Peyer's patch (tissue), 4 donors: ENCODE results near the gene PIGQ. TPM values are rescaled to one million over a fixed set of nuclear protein-coding genes. Genes with fewer than 3 reads are reported as not detected.

ENCODE experiments used
- DNase-seq, 3 donors: peaks; one replicate each; pipeline ENCODE4 v3.0.0-alpha.2; 2017 to 2019
- H3K27ac ChIP-seq, 4 donors: fragments of 200-600 bp; sonication (generic); one replicate each; pipeline ENCODE4 v1.5.1; 2016 to 2019
- H3K27me3 ChIP-seq, 2 donors: fragments of 200-600 bp; sonication (generic); one replicate each; pipeline ENCODE4 v1.5.1; 2019
- H3K36me3 ChIP-seq, 3 donors: fragments of 200-600 bp; sonication (generic); one replicate each; pipeline ENCODE4 v1.5.1; 2016 to 2019
- H3K4me1 ChIP-seq, 4 donors: fragments of 200-600 bp; sonication (generic); one replicate each; pipeline ENCODE4 v1.5.1; 2016 to 2019
- H3K4me3 ChIP-seq, 4 donors: fragments of 200-600 bp; sonication (generic); 1 replicate in 3 of 4; 2 replicates in 1 of 4; pipeline ENCODE4 v1.5.1; 2016 to 2019; ENCODE audit warnings: mild to moderate bottlenecking in 1 of 4
- H3K9me3 ChIP-seq, 4 donors: fragments of 200-600 bp; sonication (generic); one replicate each; pipeline ENCODE4 v1.5.1; 2016 to 2019; ENCODE audit warnings: mild to moderate bottlenecking in 1 of 4
- POLR2A ChIP-seq, 2 donors: fragments of 450-650 bp; IDR thresholded peaks; one replicate each; pipeline ENCODE4 v1.5.1; 2017; ENCODE audit warnings: antibody characterized with exemption in 2 of 2, mild to moderate bottlenecking in 2 of 2, moderate library complexity in 2 of 2
- total RNA-seq, 4 donors: library from RNA; depleted of rRNA; stranded (reverse); fragments of >200 nt; gene quantifications; one replicate each; pipeline ENCODE4 v1.1.0, GENCODE V29; 2016
- TF ChIP-seq, protein P1 (sequence below), 6 experiments: fragments of 450-650 bp in 4 of 6; fragments of 200-600 bp in 2 of 6; sonication (generic) in 1 of 6; IDR thresholded peaks; one replicate each; pipeline ENCODE4 v1.5.1; 2017 to 2019; ENCODE audit warnings: antibody characterized with exemption in 6 of 6, mild to moderate bottlenecking in 3 of 6, moderate library complexity in 1 of 6

The PIGQ gene
- 10 to 100 TPM; 33.1 to 65.6 (median 55.2) TPM for total RNA-seq

DNA sequence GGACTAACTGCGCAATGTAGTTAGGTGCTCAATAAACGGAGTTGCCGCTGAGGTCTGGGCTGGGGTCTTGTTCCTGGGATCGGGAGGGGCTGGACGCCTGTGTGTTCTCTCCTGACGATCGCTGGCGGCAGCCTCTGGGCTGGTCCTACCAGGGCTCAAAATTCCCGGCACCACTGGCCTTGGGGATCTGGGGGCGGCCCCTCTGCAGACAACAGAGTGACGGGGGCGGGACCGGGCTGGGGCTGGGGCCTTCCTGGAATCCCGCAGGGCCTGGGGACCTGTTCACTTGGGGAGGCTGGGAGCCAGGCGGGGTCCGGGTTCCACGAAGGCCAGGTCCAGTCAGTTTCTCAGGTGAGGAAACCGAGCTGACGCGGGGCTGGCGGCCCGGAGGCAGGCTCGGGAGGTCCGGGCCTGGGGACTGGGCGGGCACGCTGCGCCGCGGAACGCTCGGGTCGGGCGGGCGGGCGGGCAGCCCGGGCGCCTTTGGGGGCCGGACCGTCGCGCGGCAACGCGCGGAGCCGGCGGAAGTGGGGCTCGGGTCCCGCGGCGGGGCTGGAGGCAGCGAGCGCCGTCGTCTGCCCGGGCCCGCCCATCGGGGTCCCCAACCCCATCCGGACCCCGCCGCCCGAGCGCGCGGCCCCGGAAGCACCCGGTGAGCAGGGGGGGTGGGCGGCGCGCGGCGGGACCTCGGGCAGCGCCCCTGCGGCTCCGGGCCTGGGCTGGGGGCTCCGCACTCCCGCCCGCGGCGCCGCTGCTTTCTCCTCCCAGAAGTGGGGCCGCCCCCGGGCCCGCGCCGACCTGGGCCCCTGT, at the start of gene PIGQ:
TSS of gene PIGQ (plus strand) at position 524 of the 810 bp plus-strand sequence. CDS start 4,107 bp downstream, outside the sequence.
- Histone ChIP-seq H3K4me3 (peak within 1 kb of the TSS; percentile 77 to 97 (median 90)), H3K9me3 (no peaks in the 10 kb centered on the region), H3K27me3 (no peaks in the 10 kb centered on the region), H3K4me1 (peaks cover 7 to 49% (median 28%) of the 10 kb centered on the region in 4 donors), H3K36me3 (peaks cover 0 to 11% (median 0%) of the 10 kb centered on the region in 3 donors), H3K27ac (peak within 1 kb of the TSS; percentile 60 to 78 (median 76))
- TF ChIP-seq POLR2A (IDR thresholded peaks at IDR 0.05), result no peak
- TF ChIP-seq, protein P1, sequence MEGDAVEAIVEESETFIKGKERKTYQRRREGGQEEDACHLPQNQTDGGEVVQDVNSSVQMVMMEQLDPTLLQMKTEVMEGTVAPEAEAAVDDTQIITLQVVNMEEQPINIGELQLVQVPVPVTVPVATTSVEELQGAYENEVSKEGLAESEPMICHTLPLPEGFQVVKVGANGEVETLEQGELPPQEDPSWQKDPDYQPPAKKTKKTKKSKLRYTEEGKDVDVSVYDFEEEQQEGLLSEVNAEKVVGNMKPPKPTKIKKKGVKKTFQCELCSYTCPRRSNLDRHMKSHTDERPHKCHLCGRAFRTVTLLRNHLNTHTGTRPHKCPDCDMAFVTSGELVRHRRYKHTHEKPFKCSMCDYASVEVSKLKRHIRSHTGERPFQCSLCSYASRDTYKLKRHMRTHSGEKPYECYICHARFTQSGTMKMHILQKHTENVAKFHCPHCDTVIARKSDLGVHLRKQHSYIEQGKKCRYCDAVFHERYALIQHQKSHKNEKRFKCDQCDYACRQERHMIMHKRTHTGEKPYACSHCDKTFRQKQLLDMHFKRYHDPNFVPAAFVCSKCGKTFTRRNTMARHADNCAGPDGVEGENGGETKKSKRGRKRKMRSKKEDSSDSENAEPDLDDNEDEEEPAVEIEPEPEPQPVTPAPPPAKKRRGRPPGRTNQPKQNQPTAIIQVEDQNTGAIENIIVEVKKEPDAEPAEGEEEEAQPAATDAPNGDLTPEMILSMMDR (IDR thresholded peaks at IDR 0.05), result no peak
- peak; percentile 66 to 81 (median 73) for DNase-seq

DNA sequence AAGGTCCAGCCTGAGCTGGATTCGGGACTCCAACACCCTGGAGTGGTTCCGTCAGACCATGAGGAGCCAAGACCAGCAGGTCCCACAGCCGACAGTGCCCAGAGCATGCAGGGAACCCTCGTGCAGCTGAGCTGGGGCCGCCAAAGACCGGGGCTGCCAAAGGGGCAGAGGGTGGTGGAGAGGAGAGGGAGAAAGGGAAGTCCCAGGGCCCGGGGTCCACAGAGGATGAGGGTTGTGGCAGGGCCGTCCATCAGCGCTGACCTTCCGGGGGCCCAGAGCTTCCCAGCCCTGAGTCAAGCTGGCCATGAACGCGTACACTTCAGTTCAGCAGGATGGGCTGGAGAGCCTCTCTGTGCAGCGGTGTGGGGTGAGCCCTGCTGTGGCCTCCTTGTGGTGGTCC, 48.9 kb upstream of the PIGQ start:
- H3K36me3 ChIP-seq, result peaks cover 0 to 48% (median 4%) of the 10 kb centered on the region in 3 donors
- H3K9me3 ChIP-seq, result no peaks in the 10 kb centered on the region
- TF ChIP-seq, protein P1 (IDR thresholded peaks at IDR 0.05), result no peak
- TF ChIP-seq POLR2A (IDR thresholded peaks at IDR 0.05), result no peak
- DNase-seq, result no peak
- H3K27me3 ChIP-seq, result no peaks in the 10 kb centered on the region
- H3K4me1 ChIP-seq, result peaks cover 0 to 29% (median 2%) of the 10 kb centered on the region in 4 donors
- no peak overlapping the region for H3K4me3 ChIP-seq
- no peak overlapping the region for H3K27ac ChIP-seq

DNA sequence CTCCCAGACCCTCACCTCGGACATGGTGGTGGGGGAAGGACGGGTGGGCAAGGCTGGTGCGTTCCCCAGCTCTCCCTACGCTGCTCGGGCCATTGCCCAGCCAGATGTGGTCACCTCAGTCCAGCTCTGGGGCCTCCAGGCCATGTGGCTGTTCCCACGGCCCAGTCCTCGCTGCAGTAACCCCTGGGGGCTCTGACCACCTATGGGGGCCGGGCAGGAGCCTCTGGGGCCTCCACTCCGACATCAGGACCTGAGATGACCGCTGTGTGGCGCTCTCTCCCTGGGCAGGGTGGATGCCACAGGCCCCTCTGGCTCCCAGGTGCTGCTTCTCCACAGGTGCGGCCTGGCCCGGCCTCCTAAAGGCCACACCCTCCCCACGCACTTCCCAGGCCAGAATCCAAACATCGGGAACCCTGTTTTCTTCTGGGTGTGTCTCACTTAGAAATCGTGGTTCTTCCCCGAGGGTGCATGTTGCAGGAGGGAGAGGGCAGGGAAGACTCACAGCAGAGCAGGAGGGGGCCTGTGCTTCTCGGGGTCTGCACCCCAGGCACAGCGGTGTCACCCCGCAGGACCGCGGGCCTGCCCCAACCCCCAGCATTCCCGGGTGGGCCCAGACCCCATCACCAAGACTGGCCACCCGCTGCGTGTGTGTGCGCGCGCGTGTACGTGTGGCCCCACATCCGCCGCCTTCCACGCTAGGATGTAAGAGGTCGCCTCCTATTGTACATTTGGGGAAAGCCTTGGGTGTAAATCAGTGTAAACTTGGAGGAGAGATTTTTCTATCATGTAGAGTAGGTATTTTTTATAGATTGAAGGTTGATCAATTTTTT, 48.2 kb upstream of the PIGQ start:
- Histone ChIP-seq H3K36me3 (peaks cover 0 to 40% (median 4%) of the 10 kb centered on the region in 3 donors), H3K4me1 (peaks cover 0 to 36% (median 9%) of the 10 kb centered on the region in 4 donors), H3K27me3 (no peaks in the 10 kb centered on the region), H3K4me3 (no peak overlapping the region), H3K9me3 (no peaks in the 10 kb centered on the region), H3K27ac (peak overlapping the region in 1 of 4 donors; percentile 22)
- DNase-seq, result peak in 2 of 3 donors; percentile 78 to 85
- no peak for TF ChIP-seq POLR2A (IDR thresholded peaks at IDR 0.05)
- TF ChIP-seq, protein P1 (IDR thresholded peaks at IDR 0.05), result peak in 4 of 6 experiments; percentile 19 to 65 (median 62)

DNA sequence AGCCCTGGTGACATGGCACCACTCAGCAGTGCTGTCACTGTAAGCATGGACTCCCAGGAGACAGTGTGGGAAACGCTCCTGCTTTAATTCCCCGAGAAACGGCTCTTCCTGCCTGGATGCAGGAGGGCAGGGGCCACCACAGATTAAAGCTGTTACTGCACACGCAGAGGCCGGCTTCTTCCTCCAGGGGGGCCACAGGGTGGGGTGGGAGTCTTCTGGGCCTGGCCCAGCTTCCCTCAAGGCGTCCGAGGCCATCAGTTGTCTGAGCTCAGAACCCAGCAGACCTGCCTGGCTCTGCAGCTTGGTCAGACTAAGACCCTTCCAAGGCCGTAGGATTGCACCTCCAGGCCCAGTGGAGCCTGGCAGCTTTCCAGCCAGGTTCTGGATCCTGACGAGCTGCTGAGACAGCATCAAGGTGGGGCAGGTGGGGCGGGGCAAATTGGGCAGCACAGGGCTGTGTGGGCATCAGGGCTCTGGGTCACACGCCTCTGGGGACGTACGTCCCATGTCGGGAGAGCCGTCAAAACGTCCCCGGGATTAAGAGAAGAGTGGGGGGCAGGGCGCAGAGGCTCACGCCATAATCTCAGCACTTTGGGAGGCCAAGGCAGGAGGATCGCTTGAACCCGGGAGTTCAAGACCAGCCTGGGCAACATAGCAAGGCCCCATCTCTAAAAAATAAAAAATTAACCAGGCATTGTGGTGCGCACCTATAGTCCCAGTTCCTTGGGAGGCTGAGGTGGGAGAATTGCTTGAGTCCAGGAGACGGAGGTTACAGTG, 47.3 kb upstream of the PIGQ start:
- Histone ChIP-seq H3K4me1 (peaks cover 0 to 37% (median 11%) of the 10 kb centered on the region in 4 donors), H3K27ac (no peak overlapping the region), H3K36me3 (peaks cover 0 to 34% (median 4%) of the 10 kb centered on the region in 3 donors), H3K4me3 (no peak overlapping the region), H3K9me3 (no peaks in the 10 kb centered on the region), H3K27me3 (no peaks in the 10 kb centered on the region)
- peak in 1 of 3 donors; percentile 55 for DNase-seq
- TF ChIP-seq, protein P1 (IDR thresholded peaks at IDR 0.05), result no peak
- no peak for TF ChIP-seq POLR2A (IDR thresholded peaks at IDR 0.05)
